ENCODE results near the gene RABL2A.
"Not testable (repeated sequence)": the region's sequence is repeated elsewhere in the genome, so short reads cannot be mapped to it uniquely, and the experiment has no call there.

RABL2A gene

GRCh38 chr2:113676623-113677266, 49.7 kb downstream of the RABL2A start:
- DNase-seq (ENCODE audit: insufficient read length, low spot score): no peak
- no peak for FAIRE-seq

GRCh38 chr2:113677330-113677729, 50.3 kb downstream of the RABL2A start:
- DNase-seq (ENCODE audit: insufficient read length, low spot score): no peak
- FAIRE-seq: no peak

- FAIRE-seq: no peak
These were observed 52.4 kb downstream of the RABL2A start for GRCh38 chr2:113679457-113679856.

GRCh38 chr2:113685471-113685870, 58.4 kb downstream of the RABL2A start:
- no peak for FAIRE-seq
- no peak for DNase-seq (ENCODE audit: insufficient read length, low spot score)

More at GRCh38 chr2:113679457-113679856, 52.4 kb downstream of the RABL2A start:
- DNase-seq (ENCODE audit: insufficient read length, low spot score): no peak

- DNase-seq (ENCODE audit: insufficient read length, low spot score): no peak
These were observed 59.5 kb downstream of the RABL2A start for GRCh38 chr2:113686537-113686936.

GRCh38 chr2:113690871-113691270, 63.8 kb downstream of the RABL2A start:
- not testable (repeated sequence) for FAIRE-seq; DNase-seq (ENCODE audit: insufficient read length, low spot score)

More at GRCh38 chr2:113686537-113686936, 59.5 kb downstream of the RABL2A start:
- no peak for FAIRE-seq
